ENCODE data around the gene C7orf57. TPM values are rescaled to one million over a fixed set of nuclear protein-coding genes. Genes with fewer than 3 reads are reported as not detected.

C7orf57 gene
- total and polyA plus RNA-seq, 2 donors (not counting 3 experiments of a cell fraction or from before 2014, with no cell fraction given), result not detected

DNA sequence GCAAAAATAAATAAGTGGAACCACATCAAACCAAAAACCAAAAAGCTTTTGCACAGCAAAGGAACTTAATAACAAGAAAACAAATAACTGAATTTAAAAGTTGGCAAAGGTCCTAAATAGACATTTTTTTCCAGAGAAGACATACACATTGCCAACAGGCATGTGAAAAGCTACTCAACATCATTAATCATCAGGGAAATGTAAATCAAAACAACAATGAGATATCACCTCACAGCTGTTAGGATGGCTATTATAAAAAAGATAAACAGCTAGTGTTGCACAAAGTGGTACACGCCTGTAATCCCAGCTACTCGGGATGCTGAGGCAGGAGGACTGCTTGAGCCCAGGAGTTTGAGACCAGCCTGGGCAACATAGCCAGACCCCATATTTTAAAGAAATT lies 4.2 kb upstream of the C7orf57 start:
- Histone ChIP-seq H3K36me3 (ENCODE audit: control insufficient read depth in 2 of 2, extremely low read depth in 1 of 2, insufficient read depth in 2 of 2, low read length in 2 of 2) (no peaks in the 10 kb centered on the region), H3K4me3 (replicated peaks in 1 of 3; ENCODE audit: insufficient read depth in 1 of 3, low read depth in 1 of 3, low read length in 3 of 3) (no peak overlapping the region), H3K79me2 (ENCODE audit: control insufficient read depth, insufficient read depth, low read length) (no peaks in the 10 kb centered on the region), H2AFZ (ENCODE audit: low read depth, low read length) (no peak overlapping the region), H3K9me1 (replicated peaks; ENCODE audit: control insufficient read depth, extremely low read depth, insufficient read depth, low read length) (no peaks in the 10 kb centered on the region), H3K27ac (ENCODE audit: insufficient read depth, low read depth, low read length) (no peak overlapping the region), H3K9ac (replicated peaks; ENCODE audit: extremely low read depth, insufficient read depth, low read length) (no peak overlapping the region), H3K4me1 (ENCODE audit: control insufficient read depth, extremely low read depth, insufficient read depth, low read length) (peaks cover 6% of the 10 kb centered on the region), H3K27me3 (ENCODE audit: control insufficient read depth in 2 of 2, insufficient read depth in 2 of 2, low read length in 2 of 2) (peaks cover 16 to 40% of the 10 kb centered on the region in 2 experiments), H4K20me1 (replicated peaks; ENCODE audit: control insufficient read depth, extremely low read depth, insufficient read depth, low read length) (no peaks in the 10 kb centered on the region), H3K4me2 (ENCODE audit: insufficient read depth, low read length) (no peak overlapping the region), H3K9me3 (replicated peaks; ENCODE audit: control insufficient read depth, insufficient read depth, low read length) (no peaks in the 10 kb centered on the region)
- BruUV-seq (replicated peaks), result no TSS peak
- ChIA-PET POLR2A (no interaction called here), CTCF (interaction anchor here (1.5 kb wide), 1 partner anchor 43 kb away, joined by 5 read pairs; no protein-coding TSS in a partner anchor)
- no peak for DNase-seq (ENCODE audit: low read depth, low spot score)
- TF ChIP-seq MYC (IDR thresholded peaks at IDR 0.05; ENCODE audit: low read depth, low read length) (no peak), GATA2 (IDR thresholded peaks at IDR 0.05; ENCODE audit: insufficient read depth, insufficient read length, low read depth, low read length) (no peak), POLR2A (IDR thresholded peaks at IDR 0.05; ENCODE audit: low read depth, low read length) (no peak)
- TF ChIP-seq, protein P1, sequence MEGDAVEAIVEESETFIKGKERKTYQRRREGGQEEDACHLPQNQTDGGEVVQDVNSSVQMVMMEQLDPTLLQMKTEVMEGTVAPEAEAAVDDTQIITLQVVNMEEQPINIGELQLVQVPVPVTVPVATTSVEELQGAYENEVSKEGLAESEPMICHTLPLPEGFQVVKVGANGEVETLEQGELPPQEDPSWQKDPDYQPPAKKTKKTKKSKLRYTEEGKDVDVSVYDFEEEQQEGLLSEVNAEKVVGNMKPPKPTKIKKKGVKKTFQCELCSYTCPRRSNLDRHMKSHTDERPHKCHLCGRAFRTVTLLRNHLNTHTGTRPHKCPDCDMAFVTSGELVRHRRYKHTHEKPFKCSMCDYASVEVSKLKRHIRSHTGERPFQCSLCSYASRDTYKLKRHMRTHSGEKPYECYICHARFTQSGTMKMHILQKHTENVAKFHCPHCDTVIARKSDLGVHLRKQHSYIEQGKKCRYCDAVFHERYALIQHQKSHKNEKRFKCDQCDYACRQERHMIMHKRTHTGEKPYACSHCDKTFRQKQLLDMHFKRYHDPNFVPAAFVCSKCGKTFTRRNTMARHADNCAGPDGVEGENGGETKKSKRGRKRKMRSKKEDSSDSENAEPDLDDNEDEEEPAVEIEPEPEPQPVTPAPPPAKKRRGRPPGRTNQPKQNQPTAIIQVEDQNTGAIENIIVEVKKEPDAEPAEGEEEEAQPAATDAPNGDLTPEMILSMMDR (IDR thresholded peaks at IDR 0.05; ENCODE audit: extremely low read depth in 1 of 2, insufficient read depth in 1 of 2, low read depth in 1 of 2, low read length in 2 of 2), result no peak
- no peak for FAIRE-seq
- dilution Hi-C loops (cut with MboI; ENCODE audit: extremely low pct_ligation_motif_present, low sequenced_read_pairs) (no loop called here), intact Hi-C loops (cut with micrococcal nuclease) (no loop called here)

GRCh38 chr7:48033922-48034321 lies 1.4 kb upstream of the C7orf57 start:
- H3K4me2 ChIP-seq (ENCODE audit: insufficient read depth, low read length), result no peak overlapping the region
- no peak overlapping the region for H3K27ac ChIP-seq (ENCODE audit: insufficient read depth, low read depth, low read length)
- H2AFZ ChIP-seq (ENCODE audit: low read depth, low read length), result no peak overlapping the region
- no TSS peak for BruUV-seq (replicated peaks)
- no peaks in the 10 kb centered on the region for H3K79me2 ChIP-seq (ENCODE audit: control insufficient read depth, insufficient read depth, low read length)
- no peaks in the 10 kb centered on the region for H4K20me1 ChIP-seq (replicated peaks; ENCODE audit: control insufficient read depth, extremely low read depth, insufficient read depth, low read length)
- TF ChIP-seq JUN (IDR thresholded peaks at IDR 0.05; ENCODE audit: borderline replicate concordance, insufficient read depth, insufficient read length, low read depth) (no peak), FOS (IDR thresholded peaks at IDR 0.05; ENCODE audit: borderline replicate concordance, insufficient read depth, low read length) (no peak), POLR2A (IDR thresholded peaks at IDR 0.05; ENCODE audit: low read depth, low read length) (no peak), MYC (IDR thresholded peaks at IDR 0.05; ENCODE audit: low read depth, low read length) (no peak), EZH2 (IDR thresholded peaks at IDR 0.05; ENCODE audit: borderline replicate concordance, low read depth, low read length, severe bottlenecking) (no peak), MAX (IDR thresholded peaks at IDR 0.05; ENCODE audit: insufficient read depth, insufficient read length) (no peak), GATA2 (IDR thresholded peaks at IDR 0.05; ENCODE audit: insufficient read depth, insufficient read length, low read depth, low read length) (no peak), POLR2AphosphoS5 (IDR thresholded peaks at IDR 0.05; ENCODE audit: insufficient read depth, low read depth, low read length) (no peak)
- TF ChIP-seq, protein P1 (IDR thresholded peaks at IDR 0.05; ENCODE audit: extremely low read depth in 1 of 2, insufficient read depth in 1 of 2, low read depth in 1 of 2, low read length in 2 of 2), result no peak
- peaks cover 18 to 36% of the 10 kb centered on the region in 2 experiments for H3K27me3 ChIP-seq (ENCODE audit: control insufficient read depth in 2 of 2, insufficient read depth in 2 of 2, low read length in 2 of 2)
- no peak for DNase-seq (ENCODE audit: low read depth, low spot score)
- H3K9ac ChIP-seq (replicated peaks; ENCODE audit: extremely low read depth, insufficient read depth, low read length), result no peak overlapping the region
- H3K9me3 ChIP-seq (replicated peaks; ENCODE audit: control insufficient read depth, insufficient read depth, low read length), result no peaks in the 10 kb centered on the region
- peaks cover 6% of the 10 kb centered on the region for H3K4me1 ChIP-seq (ENCODE audit: control insufficient read depth, extremely low read depth, insufficient read depth, low read length)
- no peak overlapping the region for H3K4me3 ChIP-seq (replicated peaks in 1 of 3; ENCODE audit: insufficient read depth in 1 of 3, low read depth in 1 of 3, low read length in 3 of 3)
- no peaks in the 10 kb centered on the region for H3K36me3 ChIP-seq (ENCODE audit: control insufficient read depth in 2 of 2, extremely low read depth in 1 of 2, insufficient read depth in 2 of 2, low read length in 2 of 2)
- dilution Hi-C loops (cut with MboI; ENCODE audit: extremely low pct_ligation_motif_present, low sequenced_read_pairs) (no loop called here), intact Hi-C loops (cut with micrococcal nuclease) (no loop called here)
- no peaks in the 10 kb centered on the region for H3K9me1 ChIP-seq (replicated peaks; ENCODE audit: control insufficient read depth, extremely low read depth, insufficient read depth, low read length)
- no peak for FAIRE-seq
- ChIA-PET POLR2A (no interaction called here), CTCF (interaction anchor here (1.0 to 5.0 kb wide), 2 partner anchors 43 to 77 kb away, joined by 3 to 25 read pairs; no protein-coding TSS in a partner anchor)
